Breast epithelium (tissue), 3 donors: ENCODE data around the gene HMGN5.

Experiments
- CTCF ChIP-seq, 3 donors: fragments of 450-650 bp; IDR thresholded peaks; one replicate each; pipeline ENCODE4 v1.5.1; 2016 to 2017; ENCODE audit warnings: antibody characterized with exemption in 3 of 3, mild to moderate bottlenecking in 3 of 3, moderate library complexity in 3 of 3
- POLR2A ChIP-seq: fragments of 450-650 bp; IDR thresholded peaks from one replicate; pipeline ENCODE4 v1.6.1; 2016; ENCODE audit warnings: antibody characterized with exemption, mild to moderate bottlenecking, moderate library complexity

GRCh38 chrX:81240701-81241331 is 39.1 kb upstream of the HMGN5 start:
- TF ChIP-seq CTCF (IDR thresholded peaks at IDR 0.05) (no peak), POLR2A (no peak)
